ENCODE measurements around the gene CASP2.
A peak's percentile ranks its signal among the peaks of the same experiment; 100 is the strongest.

The CASP2 gene

DNA sequence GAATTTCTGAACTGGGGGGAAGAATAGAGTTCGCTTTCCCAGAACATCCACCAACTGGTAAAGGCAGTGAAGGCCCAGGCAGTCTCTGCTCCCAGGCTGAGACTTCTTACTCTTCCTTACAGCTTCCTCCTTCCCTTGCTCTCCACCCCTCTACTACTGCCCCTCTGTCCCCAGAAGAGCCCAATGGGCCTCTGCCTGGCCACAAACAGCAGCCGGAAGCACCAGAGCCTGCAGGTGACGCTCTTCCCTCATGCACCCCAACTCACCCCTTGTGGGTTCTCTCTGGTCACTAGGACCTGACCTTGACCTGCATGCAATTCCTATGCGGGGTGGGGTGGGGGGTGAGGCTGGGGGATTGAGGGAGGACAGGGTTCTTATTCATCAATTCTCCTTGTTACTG, 57.9 kb downstream of the CASP2 start:
- peak in 1 of 2 experiments; percentile 7 for DNase-seq (ENCODE audit: low read depth in 1 of 2, low spot score in 1 of 2)
- Histone ChIP-seq H3K27me3 (ENCODE audit: insufficient read depth, poor library complexity, severe bottlenecking) (no peaks in the 10 kb centered on the region), H3K4me3 (replicated peaks; ENCODE audit: insufficient read depth, low read length) (no peak overlapping the region), H3K27ac (replicated peaks) (no peak overlapping the region)
- TF ChIP-seq, protein P1, sequence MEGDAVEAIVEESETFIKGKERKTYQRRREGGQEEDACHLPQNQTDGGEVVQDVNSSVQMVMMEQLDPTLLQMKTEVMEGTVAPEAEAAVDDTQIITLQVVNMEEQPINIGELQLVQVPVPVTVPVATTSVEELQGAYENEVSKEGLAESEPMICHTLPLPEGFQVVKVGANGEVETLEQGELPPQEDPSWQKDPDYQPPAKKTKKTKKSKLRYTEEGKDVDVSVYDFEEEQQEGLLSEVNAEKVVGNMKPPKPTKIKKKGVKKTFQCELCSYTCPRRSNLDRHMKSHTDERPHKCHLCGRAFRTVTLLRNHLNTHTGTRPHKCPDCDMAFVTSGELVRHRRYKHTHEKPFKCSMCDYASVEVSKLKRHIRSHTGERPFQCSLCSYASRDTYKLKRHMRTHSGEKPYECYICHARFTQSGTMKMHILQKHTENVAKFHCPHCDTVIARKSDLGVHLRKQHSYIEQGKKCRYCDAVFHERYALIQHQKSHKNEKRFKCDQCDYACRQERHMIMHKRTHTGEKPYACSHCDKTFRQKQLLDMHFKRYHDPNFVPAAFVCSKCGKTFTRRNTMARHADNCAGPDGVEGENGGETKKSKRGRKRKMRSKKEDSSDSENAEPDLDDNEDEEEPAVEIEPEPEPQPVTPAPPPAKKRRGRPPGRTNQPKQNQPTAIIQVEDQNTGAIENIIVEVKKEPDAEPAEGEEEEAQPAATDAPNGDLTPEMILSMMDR (IDR thresholded peaks at IDR 0.05; ENCODE audit: insufficient read depth, low read length) = no peak
- TF ChIP-seq POLR2AphosphoS5 (IDR thresholded peaks at IDR 0.05; ENCODE audit: low read depth) = no peak
- TF ChIP-seq, protein P2, sequence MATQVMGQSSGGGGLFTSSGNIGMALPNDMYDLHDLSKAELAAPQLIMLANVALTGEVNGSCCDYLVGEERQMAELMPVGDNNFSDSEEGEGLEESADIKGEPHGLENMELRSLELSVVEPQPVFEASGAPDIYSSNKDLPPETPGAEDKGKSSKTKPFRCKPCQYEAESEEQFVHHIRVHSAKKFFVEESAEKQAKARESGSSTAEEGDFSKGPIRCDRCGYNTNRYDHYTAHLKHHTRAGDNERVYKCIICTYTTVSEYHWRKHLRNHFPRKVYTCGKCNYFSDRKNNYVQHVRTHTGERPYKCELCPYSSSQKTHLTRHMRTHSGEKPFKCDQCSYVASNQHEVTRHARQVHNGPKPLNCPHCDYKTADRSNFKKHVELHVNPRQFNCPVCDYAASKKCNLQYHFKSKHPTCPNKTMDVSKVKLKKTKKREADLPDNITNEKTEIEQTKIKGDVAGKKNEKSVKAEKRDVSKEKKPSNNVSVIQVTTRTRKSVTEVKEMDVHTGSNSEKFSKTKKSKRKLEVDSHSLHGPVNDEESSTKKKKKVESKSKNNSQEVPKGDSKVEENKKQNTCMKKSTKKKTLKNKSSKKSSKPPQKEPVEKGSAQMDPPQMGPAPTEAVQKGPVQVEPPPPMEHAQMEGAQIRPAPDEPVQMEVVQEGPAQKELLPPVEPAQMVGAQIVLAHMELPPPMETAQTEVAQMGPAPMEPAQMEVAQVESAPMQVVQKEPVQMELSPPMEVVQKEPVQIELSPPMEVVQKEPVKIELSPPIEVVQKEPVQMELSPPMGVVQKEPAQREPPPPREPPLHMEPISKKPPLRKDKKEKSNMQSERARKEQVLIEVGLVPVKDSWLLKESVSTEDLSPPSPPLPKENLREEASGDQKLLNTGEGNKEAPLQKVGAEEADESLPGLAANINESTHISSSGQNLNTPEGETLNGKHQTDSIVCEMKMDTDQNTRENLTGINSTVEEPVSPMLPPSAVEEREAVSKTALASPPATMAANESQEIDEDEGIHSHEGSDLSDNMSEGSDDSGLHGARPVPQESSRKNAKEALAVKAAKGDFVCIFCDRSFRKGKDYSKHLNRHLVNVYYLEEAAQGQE (IDR thresholded peaks at IDR 0.05; ENCODE audit: insufficient replicate concordance, low read depth) = no peak
- TF ChIP-seq SPI1 (IDR thresholded peaks at IDR 0.05; ENCODE audit: borderline replicate concordance, low read depth) = no peak
- no peak for TF ChIP-seq GABPA (IDR thresholded peaks at IDR 0.05; ENCODE audit: low read depth)

DNA sequence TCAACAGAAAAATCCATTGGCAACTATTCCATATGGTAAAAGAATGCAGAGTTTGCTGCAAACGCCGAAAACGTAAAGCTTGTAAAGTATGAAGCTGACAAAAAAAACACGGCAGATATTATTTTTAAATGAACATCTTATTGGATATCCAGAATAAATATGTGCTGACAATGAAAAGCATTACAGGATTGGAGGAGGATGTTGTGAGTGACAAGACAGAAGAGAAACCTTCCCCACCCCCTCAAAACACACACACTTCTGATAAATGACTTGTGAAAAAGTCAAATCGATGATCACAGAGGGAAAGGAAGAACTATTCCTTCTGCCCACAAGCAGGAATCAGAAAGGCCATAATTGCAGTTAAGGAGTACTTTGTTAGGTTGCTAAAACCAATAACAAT, 59.8 kb downstream of the CASP2 start:
- TF ChIP-seq, protein P1 (IDR thresholded peaks at IDR 0.05; ENCODE audit: insufficient read depth, low read length) = no peak
- TF ChIP-seq GABPA (IDR thresholded peaks at IDR 0.05; ENCODE audit: low read depth) = no peak
- no peak for TF ChIP-seq SPI1 (IDR thresholded peaks at IDR 0.05; ENCODE audit: borderline replicate concordance, low read depth)
- TF ChIP-seq, protein P2 (IDR thresholded peaks at IDR 0.05; ENCODE audit: insufficient replicate concordance, low read depth) = no peak
- TF ChIP-seq POLR2AphosphoS5 (IDR thresholded peaks at IDR 0.05; ENCODE audit: low read depth) = no peak
- H3K27ac ChIP-seq (replicated peaks) = no peak overlapping the region
- no peak for DNase-seq (ENCODE audit: low read depth in 1 of 2, low spot score in 1 of 2)
- H3K27me3 ChIP-seq (ENCODE audit: insufficient read depth, poor library complexity, severe bottlenecking) = no peaks in the 10 kb centered on the region
- H3K4me3 ChIP-seq (replicated peaks; ENCODE audit: insufficient read depth, low read length) = no peak overlapping the region

DNA sequence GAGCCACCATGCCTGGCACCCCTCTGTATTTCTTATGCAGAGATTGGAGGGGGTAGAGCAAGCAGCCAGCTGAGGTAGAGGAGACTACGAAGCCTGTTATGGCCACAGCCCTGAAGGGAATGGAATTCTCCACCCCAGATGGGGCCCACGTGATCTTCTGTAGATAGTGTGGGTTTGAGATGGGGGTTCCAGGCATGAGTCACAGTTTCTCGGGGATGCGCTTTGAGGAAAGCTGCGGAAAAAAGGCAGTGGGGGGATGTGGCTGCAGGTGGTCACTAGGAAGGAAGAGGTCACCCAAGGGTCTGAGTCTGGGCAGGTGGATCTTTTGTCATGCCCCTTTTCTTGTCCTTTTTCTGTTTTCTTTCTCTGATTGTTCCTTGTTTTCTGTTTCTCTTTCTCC, 62.9 kb downstream of the CASP2 start:
- Histone ChIP-seq H3K27me3 (ENCODE audit: insufficient read depth, poor library complexity, severe bottlenecking) (no peaks in the 10 kb centered on the region), H3K4me3 (replicated peaks; ENCODE audit: insufficient read depth, low read length) (no peak overlapping the region), H3K27ac (replicated peaks) (no peak overlapping the region)
- TF ChIP-seq SPI1 (IDR thresholded peaks at IDR 0.05; ENCODE audit: borderline replicate concordance, low read depth) (no peak), POLR2AphosphoS5 (IDR thresholded peaks at IDR 0.05; ENCODE audit: low read depth) (no peak), GABPA (IDR thresholded peaks at IDR 0.05; ENCODE audit: low read depth) (no peak)
- DNase-seq (ENCODE audit: low read depth in 1 of 2, low spot score in 1 of 2) = no peak

DNA sequence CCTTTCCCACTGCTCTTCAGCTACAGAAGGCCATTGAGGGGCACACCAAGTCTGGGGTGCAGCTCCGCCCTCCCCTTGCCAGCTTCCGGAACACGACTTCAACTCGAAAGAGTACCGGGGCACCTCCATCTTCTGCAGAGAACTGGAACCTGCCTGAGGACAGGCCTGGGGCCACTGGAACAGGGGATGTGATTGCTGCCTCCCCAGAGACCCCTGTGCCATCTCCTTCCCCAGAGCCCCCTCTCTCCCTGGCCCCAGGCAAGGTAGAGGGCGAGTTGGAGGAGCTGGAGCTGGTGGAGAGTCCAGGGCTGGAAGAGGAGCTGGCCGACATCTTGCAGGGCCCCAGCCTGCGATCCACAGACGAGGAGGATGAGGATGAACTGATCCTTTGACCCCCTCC, 63.4 kb downstream of the CASP2 start:
- no peak for DNase-seq (ENCODE audit: low read depth in 1 of 2, low spot score in 1 of 2)
- H3K4me3 ChIP-seq (replicated peaks; ENCODE audit: insufficient read depth, low read length) = no peak overlapping the region
- no peak overlapping the region for H3K27ac ChIP-seq (replicated peaks)
- H3K27me3 ChIP-seq (ENCODE audit: insufficient read depth, poor library complexity, severe bottlenecking) = no peaks in the 10 kb centered on the region
- TF ChIP-seq, protein P1 (IDR thresholded peaks at IDR 0.05; ENCODE audit: insufficient read depth, low read length) = no peak
- TF ChIP-seq, protein P2 (IDR thresholded peaks at IDR 0.05; ENCODE audit: insufficient replicate concordance, low read depth) = no peak
- TF ChIP-seq POLR2AphosphoS5 (IDR thresholded peaks at IDR 0.05; ENCODE audit: low read depth) (no peak), GABPA (IDR thresholded peaks at IDR 0.05; ENCODE audit: low read depth) (no peak), SPI1 (IDR thresholded peaks at IDR 0.05; ENCODE audit: borderline replicate concordance, low read depth) (no peak)

All from HL-60 (cell line).